K562 (cell line): ENCODE data around the gene ACAA2. TPM values are rescaled to one million over a fixed set of nuclear protein-coding genes. Genes with fewer than 3 reads are reported as not detected.

Source experiments
- ATAC-seq: fragments of 200-7000 bp; cut with Tn5 transposase; 3 replicates; pipeline ENCODE4 v1.9.1; 2020; ENCODE audit warnings: moderate library complexity
- BruUV-seq: library from RNA; stranded (reverse); fragments of 400-500 nt; replicated peaks from 2 replicates; lab custom pipeline; 2021; lab: Mats Ljungman, UMichigan
- CTCF ChIA-PET: fragments of 300-600 bp; formaldehyde crosslinking; extraction: SDS; loops from one replicate; lab custom pipeline; 2021; ENCODE audit warnings: low intra/inter-chr PET ratio; lab: Yijun Ruan, JAX
- POLR2A ChIA-PET: fragments of 300-600, 350-650 bp; sonication (Branson Sonifier 250); formaldehyde crosslinking; extraction: SDS; loops from one replicate; lab custom pipeline; 2021; ENCODE audit warnings: antibody characterized with exemption, inconsistent platforms; lab: Yijun Ruan, JAX
- DNase-seq, 4 experiments: peaks; one replicate each; pipeline versions ENCODE4 v3.0.0 to v3.0.0-alpha.2; 2011 to 2018; ENCODE audit warnings: low spot score in 3 of 4, mixed read lengths in 3 of 4; ENCODE audit errors: extremely low read depth in 1 of 4
- FAIRE-seq: peaks from 2 replicates; lab custom pipeline; 2011; peaks lifted over from hg19 to GRCh38; lab: Jason Lieb, UNC
- H2AFZ ChIP-seq: 2 replicates; pipeline ENCODE4 v1.6.0; 2011; ENCODE audit warnings: low read depth, low read length, control low read depth, inconsistent platforms
- H3K27ac ChIP-seq: fragments of 200-600 bp; 3 replicates; pipeline ENCODE4 v1.8.0; 2011; ENCODE audit warnings: low read depth, mild to moderate bottlenecking, control low read depth, inconsistent platforms, low read length, moderate library complexity, mixed read lengths; ENCODE audit errors: extremely low read depth
- H3K27me3 ChIP-seq, 2 experiments: fragments of 300-600 bp in 1 of 2; 2 replicates in 1 of 2; 3 replicates in 1 of 2; pipeline versions ENCODE4 v1.6.0 to v1.8.0; 2011; ENCODE audit warnings: inconsistent platforms in 2 of 2, low read length in 2 of 2, mild to moderate bottlenecking in 1 of 2, mixed read lengths in 1 of 2, moderate library complexity in 1 of 2; ENCODE audit not compliant: control insufficient read depth in 2 of 2, insufficient read depth in 2 of 2
- H3K36me3 ChIP-seq: fragments of 300-600 bp; 3 replicates; pipeline ENCODE4 v1.8.0; 2011; ENCODE audit warnings: mild to moderate bottlenecking, low read length, inconsistent platforms; ENCODE audit not compliant: control insufficient read depth, insufficient read depth
- H3K4me1 ChIP-seq, 2 experiments: fragments of 200-600 bp in 1 of 2; replicated peaks in 1 of 2; 2 replicates in 1 of 2; 3 replicates in 1 of 2; pipeline versions ENCODE4 v1.5.1 to v1.8.0; 2011; ENCODE audit warnings: inconsistent platforms in 2 of 2, low read length in 2 of 2, mild to moderate bottlenecking in 1 of 2, mixed read lengths in 1 of 2, moderate library complexity in 1 of 2; ENCODE audit not compliant: control insufficient read depth in 2 of 2, insufficient read depth in 2 of 2
- H3K4me2 ChIP-seq: 2 replicates; pipeline ENCODE4 v1.6.1; 2011; ENCODE audit warnings: low read length, control low read depth, inconsistent platforms, mixed read lengths; ENCODE audit not compliant: insufficient read depth
- H3K4me3 ChIP-seq: fragments of 200-600 bp; sonication (generic), shearing (Covaris generic); 2 replicates; pipeline ENCODE4 v1.5.1; 2016; ENCODE audit warnings: control low read depth, inconsistent platforms
- H3K79me2 ChIP-seq: fragments of 200-600 bp; 3 replicates; pipeline ENCODE4 v1.8.0; 2011; ENCODE audit warnings: low read length, inconsistent platforms; ENCODE audit not compliant: control insufficient read depth, insufficient read depth
- H3K9ac ChIP-seq, 2 experiments: 2 replicates each; pipeline versions ENCODE4 v1.6.0 to v1.6.1; 2011; ENCODE audit warnings: low read depth in 2 of 2, low read length in 2 of 2, control low read depth in 1 of 2, inconsistent platforms in 1 of 2, mild to moderate bottlenecking in 1 of 2, mixed read lengths in 1 of 2; ENCODE audit not compliant: insufficient read depth in 1 of 2
- H3K9me1 ChIP-seq: one replicate; pipeline ENCODE4 v1.6.0; 2011; ENCODE audit warnings: inconsistent platforms, mild to moderate bottlenecking, low read length, moderate library complexity; ENCODE audit not compliant: control insufficient read depth, insufficient read depth
- H3K9me3 ChIP-seq: replicated peaks from 2 replicates; pipeline ENCODE4 v1.5.1; 2011; ENCODE audit warnings: low read depth, low read length, inconsistent platforms; ENCODE audit not compliant: control insufficient read depth, insufficient read depth
- H4K20me1 ChIP-seq: replicated peaks from 2 replicates; pipeline ENCODE4 v1.6.1; 2011; ENCODE audit warnings: low read length, inconsistent platforms, mixed read lengths; ENCODE audit not compliant: control insufficient read depth, insufficient read depth
- KLF1 ChIP-seq: fragments of 450-650 bp; IDR thresholded peaks from 2 replicates; pipeline ENCODE4 v1.6.1; 2016; ENCODE audit warnings: missing genetic modification characterization, missing compliant biosample characterization
- SMAD4 ChIP-seq: fragments of 250-450 bp; sonication (Bioruptor Pico); conservative IDR thresholded peaks from 2 replicates; pipeline ENCODE4 v1.8.0; 2021; ENCODE audit warnings: inconsistent platforms, mild to moderate bottlenecking, moderate library complexity
- WGBS: fragments of 100-300 bp; shearing (Covaris generic); methylation state at CpG from one replicate; pipeline ENCODE4 v1.1.6; 2016; ENCODE audit warnings: low coverage, mixed read lengths; ENCODE audit not compliant: insufficient coverage; ENCODE audit errors: missing lambda C conversion rate; 5-methylcytosine and 5-hydroxymethylcytosine counted together
- in situ Hi-C: fragments of 300-500 bp; cut with MboI; formaldehyde crosslinking; loops from 4 replicates; pipeline ENCODE4 v1.15.0; 2018; ENCODE audit warnings: inconsistent platforms, mixed read lengths
- intact Hi-C: fragments of 100-400 bp; cut with micrococcal nuclease; formaldehyde crosslinking; loops from 2 replicates; pipeline ENCODE4 v1.14.2; 2022
- polyA plus RNA-seq, 8 experiments: library from polyadenylated mRNA; depleted of rRNA in 4 of 8; stranded (reverse) in 5 of 8; unstranded in 3 of 8; fragments of >200 nt; fragmentation: Nextera tagmentation in 2 of 8; fragmentation: Illumina TruSeq in 1 of 8; extraction: Ambion mirVana in 2 of 8; extraction: Trizol in 1 of 8; gene quantifications; 2 replicates each; pipeline versions ENCODE4 v1.2.1 to v1.2.3, GENCODE V29; 2011 to 2014; ENCODE audit warnings: inconsistent platforms in 1 of 8, missing spikeins in 1 of 8
- total RNA-seq, 7 experiments: library from RNA; depleted of rRNA in 6 of 7; stranded (reverse); fragments of >200 nt in 6 of 7; fragmentation: Illumina TruSeq in 2 of 7; extraction: Trizol in 2 of 7; gene quantifications; 2 replicates each; pipeline versions ENCODE4 v1.2.1 to v1.2.3, GENCODE V29; 2011 to 2021; ENCODE audit warnings: low replicate concordance in 1 of 7
- TF ChIP-seq, protein P1 (sequence below): fragments of 250-450 bp; sonication (Bioruptor Pico); IDR thresholded peaks from 2 replicates; pipeline ENCODE4 v1.4.0; 2020; ENCODE audit warnings: mild to moderate bottlenecking, moderate library complexity
- TF ChIP-seq, protein P2 (sequence below): fragments of 450-650 bp; IDR thresholded peaks from 2 replicates; pipeline ENCODE4 v1.6.1; 2018; ENCODE audit not compliant: partially characterized antibody

ACAA2 gene
- total and polyA plus RNA-seq, 9 of the 15 experiments (the other 6 are each of a cell fraction or from before 2014, with no cell fraction given) = 13.2 to 31.5 (median 21.7) TPM

DNA sequence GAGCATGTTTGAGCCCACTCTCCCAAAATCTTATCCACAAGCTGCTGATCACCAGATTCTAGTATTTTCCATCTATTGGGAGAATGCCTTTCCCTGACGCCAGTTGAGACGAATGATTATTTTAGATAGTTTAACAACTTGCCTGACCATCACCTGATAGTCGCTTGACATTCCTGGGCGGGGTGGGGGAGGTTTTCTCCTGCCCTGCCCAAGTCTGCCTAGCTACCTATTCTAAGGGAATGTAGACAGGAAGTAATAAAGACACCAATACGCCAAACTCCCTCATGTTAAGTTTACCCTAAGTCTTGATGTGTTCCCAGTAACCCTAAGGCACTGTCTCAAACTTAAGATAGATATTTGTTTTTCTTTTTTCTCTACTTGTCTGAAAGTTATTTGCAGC is 4.6 kb upstream of the ACAA2 start:
- POLR2A ChIA-PET = no interaction called here
- H3K36me3 ChIP-seq = no peaks in the 10 kb centered on the region
- H2AFZ ChIP-seq = no peak overlapping the region
- CTCF ChIA-PET = interaction anchor here (0.6 kb wide), 1 partner anchor 436 kb away, joined by 3 read pairs; no protein-coding TSS in a partner anchor
- H4K20me1 ChIP-seq = no peaks in the 10 kb centered on the region
- H3K27me3 ChIP-seq = no peaks in the 10 kb centered on the region
- in situ Hi-C loops (no loop called here), intact Hi-C loops (no loop called here)
- H3K79me2 ChIP-seq = no peaks in the 10 kb centered on the region
- H3K9me3 ChIP-seq = no peaks in the 10 kb centered on the region
- DNase-seq = peak in 1 of 4 experiments; percentile 25
- H3K9ac ChIP-seq = no peak overlapping the region
- no peak for FAIRE-seq
- no peaks in the 10 kb centered on the region for H3K9me1 ChIP-seq
- ATAC-seq = no peak
- H3K4me1 ChIP-seq = peaks cover 10 to 17% of the 10 kb centered on the region in 2 experiments; a peak in 4 of 5 replicates
- H3K4me3 ChIP-seq = no peak overlapping the region
- no TSS peak for BruUV-seq
- 27% methylated on average over 5 of the region's 5 CpGs for WGBS
- H3K4me2 ChIP-seq = peak overlapping the region; percentile 18
- TF ChIP-seq, protein P1, sequence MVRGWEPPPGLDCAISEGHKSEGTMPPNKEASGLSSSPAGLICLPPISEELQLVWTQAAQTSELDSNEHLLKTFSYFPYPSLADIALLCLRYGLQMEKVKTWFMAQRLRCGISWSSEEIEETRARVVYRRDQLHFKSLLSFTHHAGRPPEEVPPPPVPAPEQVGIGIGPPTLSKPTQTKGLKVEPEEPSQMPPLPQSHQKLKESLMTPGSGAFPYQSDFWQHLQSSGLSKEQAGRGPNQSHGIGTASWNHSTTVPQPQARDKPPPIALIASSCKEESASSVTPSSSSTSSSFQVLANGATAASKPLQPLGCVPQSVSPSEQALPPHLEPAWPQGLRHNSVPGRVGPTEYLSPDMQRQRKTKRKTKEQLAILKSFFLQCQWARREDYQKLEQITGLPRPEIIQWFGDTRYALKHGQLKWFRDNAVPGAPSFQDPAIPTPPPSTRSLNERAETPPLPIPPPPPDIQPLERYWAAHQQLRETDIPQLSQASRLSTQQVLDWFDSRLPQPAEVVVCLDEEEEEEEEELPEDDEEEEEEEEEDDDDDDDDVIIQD (CRISPR knock-in tag) = no peak
- TF ChIP-seq KLF1 (tag) = 0 out of 2 replicates have a peak, but pooled peaks have one; percentile 47
- no peak overlapping the region for H3K27ac ChIP-seq

DNA sequence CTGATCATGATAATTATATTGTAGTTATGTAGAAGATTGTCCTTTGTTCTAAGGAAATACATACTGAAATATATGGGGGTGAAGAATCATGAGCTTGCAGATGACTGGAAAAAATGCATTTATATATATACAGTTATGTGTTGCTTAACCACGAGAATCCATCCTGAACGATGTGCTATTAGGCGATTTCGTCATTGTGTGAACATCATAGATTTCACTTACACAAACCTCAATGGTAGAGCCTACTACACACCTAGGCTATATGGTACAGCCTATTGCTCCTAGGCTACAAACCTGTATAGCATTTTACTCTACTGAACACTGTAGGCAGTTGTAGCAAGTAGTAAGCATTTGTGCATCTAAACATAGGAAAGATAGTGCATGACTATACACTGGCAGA is 2.6 kb upstream of the ACAA2 start:
- intact Hi-C loops (no loop called here), in situ Hi-C loops (no loop called here)
- no TSS peak for BruUV-seq
- no peaks in the 10 kb centered on the region for H4K20me1 ChIP-seq
- H3K9ac ChIP-seq = no peak overlapping the region
- ChIA-PET CTCF (no interaction called here), POLR2A (no interaction called here)
- no peak for FAIRE-seq
- peaks cover 10% of the 10 kb centered on the region; the same call in 2 of the 3 replicates for H3K79me2 ChIP-seq
- no peak overlapping the region for H3K27ac ChIP-seq
- H3K9me3 ChIP-seq = no peaks in the 10 kb centered on the region
- no peak overlapping the region for H3K4me2 ChIP-seq
- H2AFZ ChIP-seq = no peak overlapping the region
- peaks cover 14 to 21% of the 10 kb centered on the region in 2 experiments; a peak in 4 of 5 replicates for H3K4me1 ChIP-seq
- DNase-seq = no peak
- TF ChIP-seq, protein P2, sequence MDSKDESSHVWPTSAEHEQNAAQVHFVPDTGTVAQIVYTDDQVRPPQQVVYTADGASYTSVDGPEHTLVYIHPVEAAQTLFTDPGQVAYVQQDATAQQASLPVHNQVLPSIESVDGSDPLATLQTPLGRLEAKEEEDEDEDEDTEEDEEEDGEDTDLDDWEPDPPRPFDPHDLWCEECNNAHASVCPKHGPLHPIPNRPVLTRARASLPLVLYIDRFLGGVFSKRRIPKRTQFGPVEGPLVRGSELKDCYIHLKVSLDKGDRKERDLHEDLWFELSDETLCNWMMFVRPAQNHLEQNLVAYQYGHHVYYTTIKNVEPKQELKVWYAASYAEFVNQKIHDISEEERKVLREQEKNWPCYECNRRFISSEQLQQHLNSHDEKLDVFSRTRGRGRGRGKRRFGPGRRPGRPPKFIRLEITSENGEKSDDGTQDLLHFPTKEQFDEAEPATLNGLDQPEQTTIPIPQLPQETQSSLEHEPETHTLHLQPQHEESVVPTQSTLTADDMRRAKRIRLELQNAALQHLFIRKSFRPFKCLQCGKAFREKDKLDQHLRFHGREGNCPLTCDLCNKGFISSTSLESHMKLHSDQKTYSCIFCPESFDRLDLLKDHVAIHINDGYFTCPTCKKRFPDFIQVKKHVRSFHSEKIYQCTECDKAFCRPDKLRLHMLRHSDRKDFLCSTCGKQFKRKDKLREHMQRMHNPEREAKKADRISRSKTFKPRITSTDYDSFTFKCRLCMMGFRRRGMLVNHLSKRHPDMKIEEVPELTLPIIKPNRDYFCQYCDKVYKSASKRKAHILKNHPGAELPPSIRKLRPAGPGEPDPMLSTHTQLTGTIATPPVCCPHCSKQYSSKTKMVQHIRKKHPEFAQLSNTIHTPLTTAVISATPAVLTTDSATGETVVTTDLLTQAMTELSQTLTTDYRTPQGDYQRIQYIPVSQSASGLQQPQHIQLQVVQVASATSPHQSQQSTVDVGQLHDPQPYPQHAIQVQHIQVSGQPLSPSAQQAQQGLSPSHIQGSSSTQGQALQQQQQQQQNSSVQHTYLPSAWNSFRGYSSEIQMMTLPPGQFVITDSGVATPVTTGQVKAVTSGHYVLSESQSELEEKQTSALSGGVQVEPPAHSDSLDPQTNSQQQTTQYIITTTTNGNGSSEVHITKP = peak; percentile 44
- TF ChIP-seq SMAD4 (CRISPR knock-in tag) = no peak
- no peak overlapping the region for H3K4me3 ChIP-seq
- no peak for ATAC-seq
- no peaks in the 10 kb centered on the region for H3K36me3 ChIP-seq
- no peaks in the 10 kb centered on the region for H3K9me1 ChIP-seq
- no peaks in the 10 kb centered on the region for H3K27me3 ChIP-seq
- 92% methylated on average over 4 of the region's 4 CpGs for WGBS
